GM20431 (cell line): ENCODE data around the gene PARD3B.

Source experiments
- in situ Hi-C: fragments of 300-500 bp; cut with MseI, MboI; formaldehyde crosslinking; loops from one replicate; pipeline ENCODE4 v1.15.0; 2020; ENCODE audit warnings: low sequenced_read_pairs; ENCODE audit not compliant: unreplicated experiment

The PARD3B gene

GRCh38 chr2:205024822-205025518, 479.7 kb downstream of the PARD3B start:
- in situ Hi-C loops: no loop called here

GRCh38 chr2:205025580-205026240, 480.4 kb downstream of the PARD3B start:
- in situ Hi-C loops: no loop called here

- in situ Hi-C loops: no loop called here
These were observed 485.4 kb downstream of the PARD3B start for GRCh38 chr2:205030695-205031094.

GRCh38 chr2:205032093-205032551, 486.8 kb downstream of the PARD3B start:
- in situ Hi-C loops: no loop called here

- in situ Hi-C loops: no loop called here
These were observed 488.2 kb downstream of the PARD3B start for GRCh38 chr2:205033431-205033830.

- in situ Hi-C loops: no loop called here
These were observed 488.8 kb downstream of the PARD3B start for GRCh38 chr2:205034034-205034433.

GRCh38 chr2:205040323-205040722, 495.0 kb downstream of the PARD3B start:
- in situ Hi-C loops: no loop called here

GRCh38 chr2:205041472-205042130, 496.3 kb downstream of the PARD3B start:
- in situ Hi-C loops: no loop called here

- in situ Hi-C loops: no loop called here
These were observed 498.0 kb downstream of the PARD3B start for GRCh38 chr2:205043285-205043684.

GRCh38 chr2:205045706-205046105, 500.4 kb downstream of the PARD3B start:
- in situ Hi-C loops: no loop called here

GRCh38 chr2:205047273-205047839, 502.1 kb downstream of the PARD3B start:
- in situ Hi-C loops: no loop called here

GRCh38 chr2:205051417-205051816, 506.1 kb downstream of the PARD3B start:
- in situ Hi-C loops: no loop called here

- in situ Hi-C loops: no loop called here
These were observed 507.5 kb downstream of the PARD3B start for GRCh38 chr2:205052781-205053180.

- in situ Hi-C loops: no loop called here
These were observed 508.6 kb downstream of the PARD3B start for GRCh38 chr2:205053827-205054410.

- in situ Hi-C loops: no loop called here
These were observed 509.5 kb downstream of the PARD3B start for GRCh38 chr2:205054789-205055188.

- in situ Hi-C loops: no loop called here
These were observed 510.0 kb downstream of the PARD3B start for GRCh38 chr2:205055251-205055650.

- in situ Hi-C loops: no loop called here
These were observed 510.9 kb downstream of the PARD3B start for GRCh38 chr2:205056151-205056561.

- in situ Hi-C loops: no loop called here
These were observed 513.1 kb downstream of the PARD3B start for GRCh38 chr2:205058409-205058808.

GRCh38 chr2:205060269-205060668, 515.0 kb downstream of the PARD3B start:
- in situ Hi-C loops: no loop called here

- in situ Hi-C loops: no loop called here
These were observed 520.8 kb downstream of the PARD3B start for GRCh38 chr2:205066081-205066480.
